Measurements from ENCODE around the gene LCN1.

GRCh38 chr9:135480071-135480939, 40.9 kb upstream of the LCN1 start:
- TF ChIP-seq CTCF (IDR thresholded peaks at IDR 0.05 in 4 of 5, conservative IDR thresholded peaks at IDR 0.05 in 1 of 5) (no peak), POLR2A (IDR thresholded peaks at IDR 0.05) (no peak)
